GM18951 (cell line): ENCODE measurements around the gene CASKIN2.
"Not testable (repeated sequence)": the region's sequence is repeated elsewhere in the genome, so short reads cannot be mapped to it uniquely, and the experiment has no call there.

Experiments
- POLR2A ChIP-seq: IDR thresholded peaks from 4 replicates; pipeline ENCODE4 v1.6.1; 2011; ENCODE audit warnings: mild to moderate bottlenecking; ENCODE audit not compliant: insufficient read length, insufficient read depth; ENCODE audit errors: extremely low read depth
- in situ Hi-C: fragments of 300-500 bp; cut with MboI; formaldehyde crosslinking; loops from one replicate; pipeline ENCODE4 v1.12.0; 2022; ENCODE audit warnings: low sequenced_read_pairs, mixed read lengths, inconsistent platforms; ENCODE audit not compliant: unreplicated experiment

CASKIN2 gene

DNA sequence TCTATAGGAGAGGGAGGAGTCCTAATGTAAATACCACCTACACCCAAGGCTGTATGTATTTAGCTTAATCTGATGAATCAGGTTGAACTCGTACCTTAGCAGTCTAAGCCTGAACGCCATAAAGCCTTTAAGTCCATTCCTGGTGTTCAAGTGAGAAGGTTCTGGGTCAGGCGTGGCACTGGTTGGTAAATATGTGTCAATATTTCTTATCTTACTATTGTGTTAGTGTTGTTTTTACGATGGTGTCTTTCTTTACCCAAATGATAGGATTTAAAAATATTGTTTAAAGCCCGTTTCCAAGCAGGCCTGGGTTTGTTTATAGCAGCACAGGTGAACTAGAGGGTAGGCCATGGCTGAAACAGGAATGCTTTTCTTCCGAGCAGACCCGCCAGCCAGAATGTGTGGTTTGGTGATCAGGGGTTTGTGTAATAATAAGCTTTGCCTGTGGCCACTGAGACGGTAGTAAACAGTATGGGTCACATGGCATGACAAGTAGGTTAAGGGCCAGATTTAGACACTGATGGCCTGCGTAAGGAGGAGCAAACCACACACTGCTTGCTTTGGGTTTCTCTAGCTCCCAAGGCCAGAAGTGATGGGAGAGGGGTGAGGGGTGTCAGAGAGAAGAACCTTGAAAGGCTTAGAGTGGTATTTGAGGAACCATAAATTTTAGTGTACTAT lies 55.6 kb downstream of the CASKIN2 start:
- in situ Hi-C loops, result no loop called here
- TF ChIP-seq POLR2A, result no peak

GRCh38 chr17:75459246-75459589 lies 56.1 kb downstream of the CASKIN2 start:
- in situ Hi-C loops, result no loop called here

GRCh38 chr17:75457047-75457654 lies 58.2 kb downstream of the CASKIN2 start:
- TF ChIP-seq POLR2A, result no peak
- in situ Hi-C loops, result no loop called here

More at GRCh38 chr17:75459246-75459589, 56.1 kb downstream of the CASKIN2 start:
- no peak for TF ChIP-seq POLR2A

DNA sequence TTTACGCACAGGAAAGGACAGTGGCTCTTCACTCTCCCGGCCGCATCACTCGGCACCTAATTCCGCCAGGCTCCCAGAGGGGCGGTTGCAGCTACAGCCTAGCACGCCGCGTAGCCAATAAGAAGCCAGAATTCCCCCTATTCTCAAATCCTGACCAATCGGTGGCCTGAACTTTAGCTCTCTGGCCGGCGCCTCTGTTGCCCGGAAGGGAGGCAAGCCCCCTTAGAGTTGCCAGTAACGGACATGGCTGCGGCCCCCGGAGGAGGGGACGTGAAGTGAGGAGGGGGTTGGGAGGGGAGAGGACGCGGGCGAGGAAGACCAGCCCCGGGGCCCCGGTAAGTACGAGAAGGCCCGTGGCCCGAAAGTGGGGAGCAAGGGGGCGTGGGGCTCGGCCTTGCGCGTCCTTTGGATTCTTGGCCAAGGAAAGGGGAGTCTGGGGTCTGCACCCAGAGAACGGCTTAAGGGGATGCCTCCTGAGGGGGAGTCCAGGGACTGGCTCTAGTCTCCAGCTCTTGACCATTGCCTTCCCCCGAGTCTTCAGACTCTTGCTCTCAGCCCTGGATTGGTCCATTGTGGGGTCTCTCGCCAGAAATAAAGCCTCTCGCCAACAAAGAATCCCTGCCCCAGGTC lies 58.8 kb downstream of the CASKIN2 start, which contains the start of gene TMEM94:
Gene TMEM94, plus strand, starts transcription at position 219 of the 630 bp plus-strand sequence. CDS start 15,271 bp downstream, outside the sequence.
- in situ Hi-C loops, result no loop called here
- peak; percentile 67 for TF ChIP-seq POLR2A

GRCh38 chr17:75456039-75456416 lies 59.3 kb downstream of the CASKIN2 start:
- in situ Hi-C loops, result no loop called here
- TF ChIP-seq POLR2A, result no peak

DNA sequence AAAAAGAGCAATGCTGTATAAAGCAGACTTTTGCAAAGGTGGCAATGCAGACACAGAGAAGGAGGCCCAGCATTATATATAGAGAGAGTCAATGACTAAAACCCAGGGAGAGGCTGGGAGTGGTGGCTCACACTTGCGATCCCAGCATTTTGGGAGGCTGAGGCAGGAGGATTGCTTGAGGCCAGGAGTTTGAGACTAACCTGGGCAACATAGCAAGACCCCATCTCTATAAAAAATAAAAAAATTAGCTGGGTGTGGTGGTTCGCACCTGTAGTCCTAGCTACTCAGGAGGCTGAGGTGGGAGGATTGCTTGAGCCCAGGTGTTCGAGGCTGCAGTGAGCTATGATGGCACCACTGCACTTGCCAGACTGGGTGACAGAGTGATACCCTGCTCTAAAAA lies 60.7 kb downstream of the CASKIN2 start:
- in situ Hi-C loops, result not testable (repeated sequence)

DNA sequence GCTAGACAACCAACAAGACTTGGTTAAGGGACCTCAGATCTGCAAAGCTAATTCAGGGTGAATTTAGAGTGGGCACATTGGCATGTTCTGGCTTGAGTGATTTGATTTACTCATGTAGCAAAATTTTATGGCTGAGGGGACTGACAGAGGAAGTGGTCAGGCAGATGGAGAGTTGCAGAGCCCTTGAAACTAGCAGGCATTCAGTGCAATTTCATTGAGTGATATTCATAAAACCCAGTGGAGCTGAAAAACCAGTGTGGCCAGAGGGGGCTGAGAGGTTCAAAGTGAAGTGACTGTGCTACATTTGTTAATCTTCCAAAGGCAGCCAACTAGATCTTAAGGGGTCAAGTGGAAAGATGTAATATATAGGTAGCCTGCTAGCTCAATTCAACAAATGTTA lies 61.1 kb downstream of the CASKIN2 start:
- in situ Hi-C loops, result no loop called here
- no peak for TF ChIP-seq POLR2A

DNA sequence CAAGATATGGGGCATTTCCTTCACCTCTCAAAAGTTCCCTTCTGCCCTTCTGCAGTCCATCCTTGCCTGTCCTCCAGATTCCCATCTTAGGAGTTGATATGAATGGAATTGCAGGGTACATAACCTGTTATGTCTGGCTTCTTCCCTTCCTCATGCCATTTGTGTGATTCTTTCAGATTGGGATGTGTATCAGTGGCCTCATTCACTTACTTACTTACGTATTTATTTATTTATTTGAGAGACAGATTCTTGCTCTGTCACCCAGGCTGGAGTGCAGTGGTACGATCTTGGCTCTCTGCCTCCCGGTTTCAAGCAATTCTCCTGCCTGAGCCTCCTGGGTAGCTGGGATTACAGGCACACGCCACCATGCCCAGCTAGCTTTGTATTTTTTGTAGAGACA lies 65.1 kb downstream of the CASKIN2 start:
- in situ Hi-C loops, result no loop called here
- no peak for TF ChIP-seq POLR2A
